Measurements from ENCODE around the gene PITX1.

GRCh38 chr5:135076051-135076491 lies 42.0 kb upstream of the PITX1 start:
- TF ChIP-seq POLR2A (IDR thresholded peaks at IDR 0.05), result no peak
- TF ChIP-seq, protein P1, sequence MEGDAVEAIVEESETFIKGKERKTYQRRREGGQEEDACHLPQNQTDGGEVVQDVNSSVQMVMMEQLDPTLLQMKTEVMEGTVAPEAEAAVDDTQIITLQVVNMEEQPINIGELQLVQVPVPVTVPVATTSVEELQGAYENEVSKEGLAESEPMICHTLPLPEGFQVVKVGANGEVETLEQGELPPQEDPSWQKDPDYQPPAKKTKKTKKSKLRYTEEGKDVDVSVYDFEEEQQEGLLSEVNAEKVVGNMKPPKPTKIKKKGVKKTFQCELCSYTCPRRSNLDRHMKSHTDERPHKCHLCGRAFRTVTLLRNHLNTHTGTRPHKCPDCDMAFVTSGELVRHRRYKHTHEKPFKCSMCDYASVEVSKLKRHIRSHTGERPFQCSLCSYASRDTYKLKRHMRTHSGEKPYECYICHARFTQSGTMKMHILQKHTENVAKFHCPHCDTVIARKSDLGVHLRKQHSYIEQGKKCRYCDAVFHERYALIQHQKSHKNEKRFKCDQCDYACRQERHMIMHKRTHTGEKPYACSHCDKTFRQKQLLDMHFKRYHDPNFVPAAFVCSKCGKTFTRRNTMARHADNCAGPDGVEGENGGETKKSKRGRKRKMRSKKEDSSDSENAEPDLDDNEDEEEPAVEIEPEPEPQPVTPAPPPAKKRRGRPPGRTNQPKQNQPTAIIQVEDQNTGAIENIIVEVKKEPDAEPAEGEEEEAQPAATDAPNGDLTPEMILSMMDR (IDR thresholded peaks at IDR 0.05), result no peak

Data from lower leg skin (tissue), 3 donors.